K562 (cell line): ENCODE measurements around the gene TTC9C. TPM values are rescaled to one million over a fixed set of nuclear protein-coding genes. Genes with fewer than 3 reads are reported as not detected.

Experiments used
- CREM ChIP-seq: IDR thresholded peaks from 2 replicates; pipeline ENCODE4 v1.6.1; 2014; ENCODE audit warnings: antibody characterized with exemption, low read depth
- GATAD2B ChIP-seq: fragments of 450-650 bp; IDR thresholded peaks from 2 replicates; pipeline ENCODE4 v1.6.1; 2017; ENCODE audit warnings: mild to moderate bottlenecking, borderline replicate concordance
- KLF6 ChIP-seq: fragments of 250-450 bp; sonication (Bioruptor Pico); IDR thresholded peaks from 2 replicates; pipeline ENCODE4 v1.4.0; 2020; ENCODE audit warnings: mild to moderate bottlenecking, moderate library complexity, borderline replicate concordance
- L3MBTL2 ChIP-seq: fragments of 450-650 bp; IDR thresholded peaks from 2 replicates; pipeline ENCODE4 v1.6.1; 2016; ENCODE audit warnings: mild to moderate bottlenecking, moderate library complexity
- NFIC ChIP-seq: fragments of 450-650 bp; IDR thresholded peaks from 2 replicates; pipeline ENCODE4 v1.6.1; 2017; ENCODE audit warnings: mild to moderate bottlenecking, inconsistent platforms
- PML ChIP-seq: IDR thresholded peaks from 2 replicates; pipeline ENCODE4 v1.6.1; 2012; ENCODE audit warnings: low read length, inconsistent platforms
- TCF3 ChIP-seq: sonication (generic); formaldehyde crosslinking; IDR thresholded peaks from 2 replicates; pipeline ENCODE4 v1.4.0; 2020; ENCODE audit warnings: mild to moderate bottlenecking, missing genetic modification reagents
- XRCC4 ChIP-seq: IDR thresholded peaks from one replicate; pipeline ENCODE4 v1.6.1; 2011; ENCODE audit not compliant: insufficient read depth, insufficient read length; ENCODE audit errors: extremely low read depth
- ZBTB8A ChIP-seq: fragments of 450-650 bp; IDR thresholded peaks from 2 replicates; pipeline ENCODE4 v1.6.1; 2018; ENCODE audit warnings: mild to moderate bottlenecking, moderate library complexity; ENCODE audit not compliant: partially characterized antibody
- ZNF717 ChIP-seq: fragments of 250-450 bp; sonication (Bioruptor Pico); IDR thresholded peaks from 2 replicates; pipeline ENCODE4 v1.5.0; 2021
- polyA plus RNA-seq, 8 experiments: library from polyadenylated mRNA; depleted of rRNA in 4 of 8; stranded (reverse) in 5 of 8; unstranded in 3 of 8; fragments of >200 nt; fragmentation: Nextera tagmentation in 2 of 8; fragmentation: Illumina TruSeq in 1 of 8; extraction: Ambion mirVana in 2 of 8; extraction: Trizol in 1 of 8; gene quantifications; 2 replicates each; pipeline versions ENCODE4 v1.2.1 to v1.2.3, GENCODE V29; 2011 to 2014; ENCODE audit warnings: inconsistent platforms in 1 of 8, missing spikeins in 1 of 8
- total RNA-seq, 7 experiments: library from RNA; depleted of rRNA in 6 of 7; stranded (reverse); fragments of >200 nt in 6 of 7; fragmentation: Illumina TruSeq in 2 of 7; extraction: Trizol in 2 of 7; gene quantifications; 2 replicates each; pipeline versions ENCODE4 v1.2.1 to v1.2.3, GENCODE V29; 2011 to 2021; ENCODE audit warnings: low replicate concordance in 1 of 7
- TF ChIP-seq, protein P1 (sequence below): sonication (generic); formaldehyde crosslinking; IDR thresholded peaks from 2 replicates; pipeline ENCODE4 v1.9.0; 2022; ENCODE audit warnings: mild to moderate bottlenecking, missing genetic modification reagents
- TF ChIP-seq, protein P2 (sequence below): fragments of 450-650 bp; IDR thresholded peaks from 2 replicates; pipeline ENCODE4 v1.6.1; 2017; ENCODE audit warnings: antibody characterized with exemption, mild to moderate bottlenecking
- TF ChIP-seq, protein P3 (sequence below): fragments of 450-650 bp; IDR thresholded peaks from 2 replicates; pipeline ENCODE4 v1.6.1; 2016; ENCODE audit warnings: low read depth, mild to moderate bottlenecking, moderate library complexity
- TF ChIP-seq, protein P4 (sequence below): fragments of 450-650 bp; IDR thresholded peaks from 2 replicates; pipeline ENCODE4 v1.6.1; 2016; ENCODE audit warnings: missing biosample characterization, missing genetic modification characterization

TTC9C gene
- total and polyA plus RNA-seq, 9 of the 15 experiments (the other 6 are each of a cell fraction or from before 2014, with no cell fraction given): 32.8 to 59.0 (median 37.1) TPM

DNA sequence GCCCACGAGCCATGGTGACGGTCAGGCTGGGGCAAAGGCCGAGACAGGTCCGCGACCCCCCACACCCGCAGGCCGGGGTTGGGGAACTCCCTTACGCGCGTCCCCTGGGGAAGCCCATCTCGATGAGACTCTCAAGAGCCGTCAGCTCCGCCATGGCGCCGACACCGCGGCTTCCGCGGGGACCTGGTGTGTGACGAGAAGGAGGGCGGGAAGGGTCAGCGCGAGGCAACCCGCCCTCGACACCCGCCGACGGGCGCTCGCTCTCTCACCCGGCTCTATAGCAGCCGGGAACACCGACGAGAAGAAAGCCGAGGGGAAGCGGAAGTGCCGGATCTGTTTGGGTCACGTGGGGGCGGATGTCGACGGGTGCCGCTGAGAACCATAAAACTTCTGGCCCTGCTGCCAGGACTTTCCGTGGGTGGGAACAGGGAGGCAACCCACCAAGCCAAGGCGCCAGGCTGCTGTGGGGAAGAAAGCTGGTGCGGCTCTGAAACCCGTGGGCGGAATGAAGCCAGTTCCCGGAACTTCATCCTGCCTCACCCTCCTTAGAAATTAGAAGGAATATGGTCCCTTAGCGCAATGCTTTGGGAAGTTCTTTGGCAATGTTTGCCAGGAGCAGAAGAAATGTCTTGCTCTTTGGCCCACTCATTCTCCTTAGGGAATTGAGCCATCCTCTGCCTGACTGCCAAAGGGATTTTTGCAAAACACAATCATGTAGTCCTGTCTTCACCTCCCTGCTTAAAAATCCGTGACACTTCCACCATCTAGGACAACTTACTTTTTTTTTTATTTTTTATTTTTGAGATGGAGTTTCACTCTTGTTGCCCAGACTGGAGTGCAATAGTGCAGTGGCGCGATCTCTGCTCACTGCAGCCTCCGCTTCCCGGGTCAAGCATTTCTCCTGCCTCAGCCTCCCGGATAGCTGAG, 49.3 kb upstream of the TTC9C start, which contains the start of gene UBXN1 (continued):
- TF ChIP-seq, protein P1, sequence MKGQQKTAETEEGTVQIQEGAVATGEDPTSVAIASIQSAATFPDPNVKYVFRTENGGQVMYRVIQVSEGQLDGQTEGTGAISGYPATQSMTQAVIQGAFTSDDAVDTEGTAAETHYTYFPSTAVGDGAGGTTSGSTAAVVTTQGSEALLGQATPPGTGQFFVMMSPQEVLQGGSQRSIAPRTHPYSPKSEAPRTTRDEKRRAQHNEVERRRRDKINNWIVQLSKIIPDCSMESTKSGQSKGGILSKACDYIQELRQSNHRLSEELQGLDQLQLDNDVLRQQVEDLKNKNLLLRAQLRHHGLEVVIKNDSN (CRISPR knock-in tag): peak; percentile 99
- TF ChIP-seq ZBTB8A: no peak
- TF ChIP-seq CREM: peak; percentile 73
- TF ChIP-seq, protein P2, sequence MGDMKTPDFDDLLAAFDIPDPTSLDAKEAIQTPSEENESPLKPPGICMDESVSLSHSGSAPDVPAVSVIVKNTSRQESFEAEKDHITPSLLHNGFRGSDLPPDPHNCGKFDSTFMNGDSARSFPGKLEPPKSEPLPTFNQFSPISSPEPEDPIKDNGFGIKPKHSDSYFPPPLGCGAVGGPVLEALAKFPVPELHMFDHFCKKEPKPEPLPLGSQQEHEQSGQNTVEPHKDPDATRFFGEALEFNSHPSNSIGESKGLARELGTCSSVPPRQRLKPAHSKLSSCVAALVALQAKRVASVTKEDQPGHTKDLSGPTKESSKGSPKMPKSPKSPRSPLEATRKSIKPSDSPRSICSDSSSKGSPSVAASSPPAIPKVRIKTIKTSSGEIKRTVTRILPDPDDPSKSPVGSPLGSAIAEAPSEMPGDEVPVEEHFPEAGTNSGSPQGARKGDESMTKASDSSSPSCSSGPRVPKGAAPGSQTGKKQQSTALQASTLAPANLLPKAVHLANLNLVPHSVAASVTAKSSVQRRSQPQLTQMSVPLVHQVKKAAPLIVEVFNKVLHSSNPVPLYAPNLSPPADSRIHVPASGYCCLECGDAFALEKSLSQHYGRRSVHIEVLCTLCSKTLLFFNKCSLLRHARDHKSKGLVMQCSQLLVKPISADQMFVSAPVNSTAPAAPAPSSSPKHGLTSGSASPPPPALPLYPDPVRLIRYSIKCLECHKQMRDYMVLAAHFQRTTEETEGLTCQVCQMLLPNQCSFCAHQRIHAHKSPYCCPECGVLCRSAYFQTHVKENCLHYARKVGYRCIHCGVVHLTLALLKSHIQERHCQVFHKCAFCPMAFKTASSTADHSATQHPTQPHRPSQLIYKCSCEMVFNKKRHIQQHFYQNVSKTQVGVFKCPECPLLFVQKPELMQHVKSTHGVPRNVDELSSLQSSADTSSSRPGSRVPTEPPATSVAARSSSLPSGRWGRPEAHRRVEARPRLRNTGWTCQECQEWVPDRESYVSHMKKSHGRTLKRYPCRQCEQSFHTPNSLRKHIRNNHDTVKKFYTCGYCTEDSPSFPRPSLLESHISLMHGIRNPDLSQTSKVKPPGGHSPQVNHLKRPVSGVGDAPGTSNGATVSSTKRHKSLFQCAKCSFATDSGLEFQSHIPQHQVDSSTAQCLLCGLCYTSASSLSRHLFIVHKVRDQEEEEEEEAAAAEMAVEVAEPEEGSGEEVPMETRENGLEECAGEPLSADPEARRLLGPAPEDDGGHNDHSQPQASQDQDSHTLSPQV: peak; percentile 73; the same call in 1 of the 2 replicates
- TF ChIP-seq L3MBTL2: peak; percentile 91
- TF ChIP-seq, protein P3, sequence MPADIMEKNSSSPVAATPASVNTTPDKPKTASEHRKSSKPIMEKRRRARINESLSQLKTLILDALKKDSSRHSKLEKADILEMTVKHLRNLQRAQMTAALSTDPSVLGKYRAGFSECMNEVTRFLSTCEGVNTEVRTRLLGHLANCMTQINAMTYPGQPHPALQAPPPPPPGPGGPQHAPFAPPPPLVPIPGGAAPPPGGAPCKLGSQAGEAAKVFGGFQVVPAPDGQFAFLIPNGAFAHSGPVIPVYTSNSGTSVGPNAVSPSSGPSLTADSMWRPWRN: no peak
- TF ChIP-seq, protein P4, sequence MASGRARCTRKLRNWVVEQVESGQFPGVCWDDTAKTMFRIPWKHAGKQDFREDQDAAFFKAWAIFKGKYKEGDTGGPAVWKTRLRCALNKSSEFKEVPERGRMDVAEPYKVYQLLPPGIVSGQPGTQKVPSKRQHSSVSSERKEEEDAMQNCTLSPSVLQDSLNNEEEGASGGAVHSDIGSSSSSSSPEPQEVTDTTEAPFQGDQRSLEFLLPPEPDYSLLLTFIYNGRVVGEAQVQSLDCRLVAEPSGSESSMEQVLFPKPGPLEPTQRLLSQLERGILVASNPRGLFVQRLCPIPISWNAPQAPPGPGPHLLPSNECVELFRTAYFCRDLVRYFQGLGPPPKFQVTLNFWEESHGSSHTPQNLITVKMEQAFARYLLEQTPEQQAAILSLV (tag): no peak
- TF ChIP-seq GATAD2B: peak; percentile 8; the same call in 1 of the 2 replicates
- 0 out of 2 replicates have a peak, but pooled peaks have one; percentile 29 for TF ChIP-seq KLF6 (CRISPR knock-in tag)
- TF ChIP-seq TCF3 (CRISPR knock-in tag): peak; percentile 31
- no peak for TF ChIP-seq ZNF717
- peak; percentile 54; the same call in 1 of the 2 replicates for TF ChIP-seq PML
- TF ChIP-seq NFIC: peak; percentile 64; the same call in 1 of the 2 replicates
- no peak for TF ChIP-seq XRCC4
